ENCODE results near the gene COL9A3.

Gene COL9A3

GRCh38 chr20:62799036-62799435 is 17.8 kb upstream of the COL9A3 start:
- no peak for DNase-seq

GRCh38 chr20:62799459-62799858 is 17.4 kb upstream of the COL9A3 start:
- no peak for DNase-seq

- DNase-seq = no peak
Observed at GRCh38 chr20:62799873-62800272, 17.0 kb upstream of the COL9A3 start.

- DNase-seq = no peak
Observed at GRCh38 chr20:62800314-62801259, 16.3 kb upstream of the COL9A3 start.

GRCh38 chr20:62801284-62802010 is 15.4 kb upstream of the COL9A3 start:
- DNase-seq = no peak

- no peak for DNase-seq
Observed at GRCh38 chr20:62802026-62802712, 14.7 kb upstream of the COL9A3 start.

- DNase-seq = no peak
Observed at GRCh38 chr20:62804021-62804626, 12.7 kb upstream of the COL9A3 start.

GRCh38 chr20:62804627-62805154 is 12.2 kb upstream of the COL9A3 start, which contains the start of gene OGFR:
OGFR (plus strand) TSS chr20:62804835; CDS start chr20:62804860, 25 bp downstream.
- DNase-seq = peak; percentile 57

- no peak for DNase-seq
Observed at GRCh38 chr20:62805155-62805710, 11.6 kb upstream of the COL9A3 start.

- DNase-seq = no peak
Observed at GRCh38 chr20:62805711-62806382, 11.0 kb upstream of the COL9A3 start.

- no peak for DNase-seq
Observed at GRCh38 chr20:62806383-62807050, 10.3 kb upstream of the COL9A3 start.

- no peak for DNase-seq
Observed at GRCh38 chr20:62807444-62808210, 9.2 kb upstream of the COL9A3 start.

GRCh38 chr20:62808211-62808865 is 8.5 kb upstream of the COL9A3 start:
- DNase-seq = peak; percentile 69

GRCh38 chr20:62809530-62810428 is 7.1 kb upstream of the COL9A3 start:
- no peak for DNase-seq

GRCh38 chr20:62811320-62811719 is 5.5 kb upstream of the COL9A3 start:
- no peak for DNase-seq

GRCh38 chr20:62811720-62812119 is 5.1 kb upstream of the COL9A3 start:
- no peak for DNase-seq

GRCh38 chr20:62812181-62812906 is 4.5 kb upstream of the COL9A3 start:
- no peak for DNase-seq

GRCh38 chr20:62812907-62813200 is 4.0 kb upstream of the COL9A3 start:
- DNase-seq = no peak
